ENCODE measurements around the gene ZCRB1.

ZCRB1 gene

DNA sequence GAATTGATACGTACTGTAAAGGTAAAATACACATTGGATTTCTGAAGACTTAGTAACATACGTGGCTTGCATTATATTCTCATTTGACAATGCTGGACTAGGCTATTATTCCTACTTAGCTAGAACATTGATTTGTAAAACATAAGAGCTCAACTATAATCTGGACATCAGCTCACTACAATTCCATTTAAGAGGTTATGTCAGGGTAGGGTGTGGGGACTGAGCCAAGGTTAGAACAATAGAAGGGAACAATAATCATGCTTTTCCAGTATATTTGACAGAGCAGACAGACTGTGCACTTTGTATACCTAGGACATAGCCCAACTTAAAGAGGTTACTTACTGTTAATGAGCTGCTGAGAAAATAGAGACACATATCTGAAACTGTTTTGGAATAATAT is 10.8 kb downstream of the ZCRB1 start:
- no peaks in the 10 kb centered on the region for H3K27me3 ChIP-seq (ENCODE audit: insufficient read depth, low read length)
- H2AFZ ChIP-seq (ENCODE audit: low read depth, low read length), result no peak overlapping the region
- peaks cover 40% of the 10 kb centered on the region for H3K36me3 ChIP-seq (ENCODE audit: insufficient read depth, low read length)
- H3K4me3 ChIP-seq (ENCODE audit: low read length), result no peak overlapping the region
- H3K9me3 ChIP-seq (ENCODE audit: low read length), result no peaks in the 10 kb centered on the region
- H3K4me1 ChIP-seq (ENCODE audit: insufficient read depth, low read length), result no peaks in the 10 kb centered on the region

DNA sequence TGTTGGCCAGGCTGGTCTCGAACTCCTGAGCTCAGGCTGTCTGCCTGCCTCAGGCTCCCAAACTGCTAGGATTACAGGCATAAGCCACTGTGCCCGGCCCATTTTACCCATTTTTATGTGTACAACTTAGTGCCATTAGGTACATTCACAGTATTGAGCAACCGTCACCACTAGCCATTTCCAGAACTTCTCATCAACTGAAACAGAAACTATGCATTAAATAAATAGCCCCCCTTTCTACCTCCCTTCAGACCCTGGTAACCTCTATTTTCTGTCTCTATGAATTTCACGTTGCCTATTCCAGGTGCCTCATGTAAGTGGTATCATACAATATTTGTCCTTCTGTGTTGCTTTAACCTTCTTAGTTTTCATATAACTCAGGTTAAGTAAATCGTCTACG is 15.9 kb downstream of the ZCRB1 start:
- Histone ChIP-seq H3K4me3 (ENCODE audit: low read length) (no peak overlapping the region), H3K9me3 (ENCODE audit: low read length) (no peaks in the 10 kb centered on the region), H3K36me3 (ENCODE audit: insufficient read depth, low read length) (peaks cover 15% of the 10 kb centered on the region), H3K4me1 (ENCODE audit: insufficient read depth, low read length) (no peaks in the 10 kb centered on the region), H2AFZ (ENCODE audit: low read depth, low read length) (no peak overlapping the region), H3K27me3 (ENCODE audit: insufficient read depth, low read length) (no peaks in the 10 kb centered on the region)

DNA sequence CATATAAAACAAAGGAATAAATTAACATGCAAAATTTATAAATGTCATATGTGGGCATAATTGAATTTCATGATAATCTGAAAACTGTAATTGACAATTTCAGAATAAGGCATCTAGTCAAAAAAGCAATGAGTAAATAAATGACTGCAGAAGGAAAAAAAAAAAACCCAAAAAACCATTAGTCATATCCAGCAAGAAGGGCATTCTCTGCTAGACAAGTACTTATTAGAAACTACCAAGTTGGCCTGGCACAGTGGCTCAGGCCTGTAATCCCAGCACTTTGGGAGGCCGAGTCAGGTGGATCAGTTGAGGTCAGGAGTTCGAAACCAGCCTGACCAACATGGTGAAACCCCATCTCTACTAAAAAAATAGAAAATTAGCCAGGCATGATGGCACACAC is 17.5 kb downstream of the ZCRB1 start:
- Histone ChIP-seq H3K9me3 (ENCODE audit: low read length) (no peaks in the 10 kb centered on the region), H3K27me3 (ENCODE audit: insufficient read depth, low read length) (no peaks in the 10 kb centered on the region), H3K4me1 (ENCODE audit: insufficient read depth, low read length) (no peaks in the 10 kb centered on the region), H3K36me3 (ENCODE audit: insufficient read depth, low read length) (peaks cover 7% of the 10 kb centered on the region), H2AFZ (ENCODE audit: low read depth, low read length) (no peak overlapping the region), H3K4me3 (ENCODE audit: low read length) (no peak overlapping the region)

DNA sequence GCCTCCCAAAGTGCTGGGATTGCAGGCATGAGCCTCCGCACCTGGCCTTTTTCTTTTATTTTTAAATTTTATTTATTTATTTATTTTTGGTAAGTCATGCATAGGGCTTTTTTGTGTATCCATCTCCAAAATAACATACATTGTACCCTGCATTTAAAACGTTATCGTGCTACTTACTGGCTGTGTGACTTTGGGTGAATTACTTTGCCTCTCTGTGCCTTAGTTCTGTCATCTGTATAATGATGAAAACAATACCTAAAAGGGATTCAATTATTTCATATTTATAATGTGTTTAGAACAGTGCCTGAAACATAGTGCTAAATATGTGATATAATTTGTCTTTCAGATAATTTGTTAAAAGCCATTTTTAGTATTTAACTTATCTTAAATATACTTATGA is 19.6 kb downstream of the ZCRB1 start:
- no peaks in the 10 kb centered on the region for H3K27me3 ChIP-seq (ENCODE audit: insufficient read depth, low read length)
- no peak overlapping the region for H3K4me3 ChIP-seq (ENCODE audit: low read length)
- H2AFZ ChIP-seq (ENCODE audit: low read depth, low read length), result no peak overlapping the region
- H3K36me3 ChIP-seq (ENCODE audit: insufficient read depth, low read length), result no peaks in the 10 kb centered on the region
- H3K4me1 ChIP-seq (ENCODE audit: insufficient read depth, low read length), result no peaks in the 10 kb centered on the region
- no peaks in the 10 kb centered on the region for H3K9me3 ChIP-seq (ENCODE audit: low read length)

DNA sequence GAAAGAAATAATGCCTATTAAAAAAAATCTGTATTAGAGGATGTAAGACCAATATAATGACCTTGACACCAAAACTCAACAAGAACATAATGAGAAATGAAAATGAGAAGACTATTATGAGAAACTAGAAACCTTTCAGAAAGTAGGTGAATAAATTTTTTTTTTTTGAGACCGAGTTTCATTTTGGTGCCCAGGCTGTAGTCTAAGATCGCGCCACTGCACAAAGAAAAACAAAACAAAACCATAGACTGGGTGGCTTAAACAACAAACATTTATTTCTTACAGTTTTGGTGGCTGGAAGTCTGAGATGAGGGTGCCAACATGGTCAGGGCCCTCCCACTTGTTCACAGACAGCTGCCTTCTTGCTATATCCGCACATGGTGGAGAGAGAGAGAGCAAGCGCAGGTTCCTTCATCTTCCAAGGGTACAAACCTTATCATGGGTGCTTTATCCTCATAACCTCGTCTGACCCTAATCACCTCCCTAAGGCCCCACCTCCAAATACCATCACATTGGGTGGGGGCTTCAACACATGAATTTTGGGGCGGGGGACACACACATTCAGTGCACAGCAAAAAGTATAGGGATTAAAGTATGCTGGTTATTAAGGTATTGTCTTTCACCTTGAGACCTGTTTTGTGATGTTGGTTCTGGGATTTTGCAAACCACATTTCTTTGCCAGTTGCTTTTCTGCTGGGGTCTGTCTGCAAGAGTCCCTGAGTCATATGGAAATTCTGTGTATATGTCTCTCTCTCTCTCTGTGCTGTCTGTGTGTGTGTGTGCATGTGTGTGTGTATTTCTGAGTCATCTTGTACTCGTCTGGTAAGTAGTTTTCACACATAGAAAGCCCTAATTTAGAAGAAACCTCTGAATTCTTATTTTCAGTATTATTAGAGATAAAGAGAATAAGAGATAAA is 26.2 kb downstream of the ZCRB1 start:
- Histone ChIP-seq H2AFZ (ENCODE audit: low read depth, low read length) (no peak overlapping the region), H3K36me3 (ENCODE audit: insufficient read depth, low read length) (no peaks in the 10 kb centered on the region), H3K27me3 (ENCODE audit: insufficient read depth, low read length) (no peaks in the 10 kb centered on the region), H3K4me1 (ENCODE audit: insufficient read depth, low read length) (no peaks in the 10 kb centered on the region), H3K4me3 (ENCODE audit: low read length) (no peak overlapping the region), H3K9me3 (ENCODE audit: low read length) (no peaks in the 10 kb centered on the region)

DNA sequence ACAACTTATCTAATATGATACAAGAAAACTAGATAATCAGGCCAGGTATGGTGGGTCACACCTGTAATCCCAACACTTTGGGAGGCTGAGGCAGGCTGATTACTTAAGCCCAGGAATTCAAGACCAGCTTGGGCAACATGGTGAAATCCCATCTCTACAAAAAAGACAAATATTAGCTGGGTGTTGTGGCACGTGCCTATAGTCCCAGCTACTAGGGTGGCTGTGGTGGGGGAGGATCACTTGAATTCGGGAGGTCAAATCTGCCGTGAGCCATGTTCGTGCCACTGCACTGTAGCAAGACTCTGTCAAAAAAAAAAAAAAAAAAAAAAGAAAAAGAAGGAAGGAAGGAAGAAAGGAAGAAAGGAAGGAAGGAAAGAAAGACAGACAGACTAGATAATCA is 27.0 kb downstream of the ZCRB1 start:
- no peak overlapping the region for H2AFZ ChIP-seq (ENCODE audit: low read depth, low read length)
- H3K9me3 ChIP-seq (ENCODE audit: low read length), result no peaks in the 10 kb centered on the region
- H3K4me1 ChIP-seq (ENCODE audit: insufficient read depth, low read length), result no peaks in the 10 kb centered on the region
- H3K27me3 ChIP-seq (ENCODE audit: insufficient read depth, low read length), result no peaks in the 10 kb centered on the region
- H3K4me3 ChIP-seq (ENCODE audit: low read length), result no peak overlapping the region
- H3K36me3 ChIP-seq (ENCODE audit: insufficient read depth, low read length), result no peaks in the 10 kb centered on the region

DNA sequence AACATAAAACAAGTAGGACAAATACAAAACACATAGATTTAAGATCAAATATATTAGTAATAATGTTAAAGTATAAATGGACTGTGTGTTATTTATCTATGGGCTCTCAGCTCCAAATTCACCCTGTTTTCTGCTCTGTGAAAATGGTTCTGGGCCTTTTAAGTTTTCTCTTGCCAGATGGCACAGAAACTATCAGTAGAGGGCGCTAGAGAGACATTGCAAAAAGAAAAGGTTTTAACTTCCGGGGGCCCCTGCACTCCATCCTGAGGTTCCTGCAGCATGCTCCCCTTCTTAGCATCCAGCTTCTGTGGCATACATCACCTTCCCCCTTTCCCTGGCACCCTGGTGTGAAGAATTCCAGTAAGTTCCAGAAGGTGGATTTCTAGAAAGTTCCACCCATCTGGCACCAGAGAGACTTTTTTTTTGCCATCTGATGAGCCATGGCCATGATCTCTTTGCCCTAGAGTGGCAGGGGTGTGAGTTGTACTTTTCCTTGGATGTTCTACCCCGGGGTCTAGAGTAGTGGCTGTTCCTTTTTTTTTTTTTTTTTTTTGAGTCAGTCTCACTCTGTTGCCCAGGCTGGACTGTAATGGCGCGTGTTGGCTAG is 29.3 kb downstream of the ZCRB1 start:
- Histone ChIP-seq H2AFZ (ENCODE audit: low read depth, low read length) (no peak overlapping the region), H3K36me3 (ENCODE audit: insufficient read depth, low read length) (no peaks in the 10 kb centered on the region), H3K27me3 (ENCODE audit: insufficient read depth, low read length) (no peaks in the 10 kb centered on the region), H3K9me3 (ENCODE audit: low read length) (no peaks in the 10 kb centered on the region), H3K4me3 (ENCODE audit: low read length) (no peak overlapping the region), H3K4me1 (ENCODE audit: insufficient read depth, low read length) (no peaks in the 10 kb centered on the region)

DNA sequence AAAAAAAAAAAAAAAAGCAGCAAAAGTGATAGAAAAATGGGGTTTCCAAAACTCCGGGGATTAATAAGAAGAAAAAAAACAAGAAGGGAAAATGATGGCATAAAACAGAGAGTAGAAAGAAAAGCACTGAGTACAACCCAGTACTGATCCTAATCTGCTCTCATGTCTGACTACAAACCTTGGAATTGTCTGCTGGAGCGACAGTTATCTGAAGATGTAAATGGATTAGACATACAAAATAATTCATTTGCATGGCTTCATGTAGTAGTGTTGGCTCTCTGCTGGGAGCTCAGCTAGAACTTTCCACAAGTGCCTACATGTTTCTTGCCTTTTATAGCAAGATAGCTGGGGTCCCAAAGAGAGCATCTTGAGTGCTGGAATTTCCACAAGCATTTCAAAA is 34.2 kb downstream of the ZCRB1 start:
- Histone ChIP-seq H2AFZ (ENCODE audit: low read depth, low read length) (no peak overlapping the region), H3K9me3 (ENCODE audit: low read length) (no peaks in the 10 kb centered on the region), H3K4me3 (ENCODE audit: low read length) (no peak overlapping the region), H3K36me3 (ENCODE audit: insufficient read depth, low read length) (no peaks in the 10 kb centered on the region), H3K27me3 (ENCODE audit: insufficient read depth, low read length) (no peaks in the 10 kb centered on the region), H3K4me1 (ENCODE audit: insufficient read depth, low read length) (no peaks in the 10 kb centered on the region)

DNA sequence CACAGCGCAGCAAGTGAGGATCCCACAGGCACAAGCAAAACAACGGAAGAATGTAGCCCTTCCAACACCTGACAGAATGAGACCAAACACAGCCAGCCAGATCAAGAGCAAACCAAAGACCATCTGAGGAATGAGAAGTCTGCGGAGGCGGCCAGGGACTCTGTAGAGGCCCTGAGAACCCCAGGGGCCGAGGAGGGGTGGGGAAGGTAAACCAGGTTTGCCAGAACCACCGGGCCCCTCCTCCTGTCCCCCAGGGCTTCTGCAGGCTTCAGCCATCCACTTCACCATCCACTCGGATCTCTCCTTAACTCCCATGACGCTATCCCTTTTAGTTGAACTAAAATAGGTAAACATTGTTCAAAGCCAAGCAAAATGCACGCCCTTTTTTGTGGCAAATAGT is 37.4 kb downstream of the ZCRB1 start:
- Histone ChIP-seq H3K4me3 (ENCODE audit: low read length) (no peak overlapping the region), H3K4me1 (ENCODE audit: insufficient read depth, low read length) (no peaks in the 10 kb centered on the region), H2AFZ (ENCODE audit: low read depth, low read length) (no peak overlapping the region), H3K27me3 (ENCODE audit: insufficient read depth, low read length) (no peaks in the 10 kb centered on the region), H3K36me3 (ENCODE audit: insufficient read depth, low read length) (no peaks in the 10 kb centered on the region), H3K9me3 (ENCODE audit: low read length) (no peaks in the 10 kb centered on the region)

DNA sequence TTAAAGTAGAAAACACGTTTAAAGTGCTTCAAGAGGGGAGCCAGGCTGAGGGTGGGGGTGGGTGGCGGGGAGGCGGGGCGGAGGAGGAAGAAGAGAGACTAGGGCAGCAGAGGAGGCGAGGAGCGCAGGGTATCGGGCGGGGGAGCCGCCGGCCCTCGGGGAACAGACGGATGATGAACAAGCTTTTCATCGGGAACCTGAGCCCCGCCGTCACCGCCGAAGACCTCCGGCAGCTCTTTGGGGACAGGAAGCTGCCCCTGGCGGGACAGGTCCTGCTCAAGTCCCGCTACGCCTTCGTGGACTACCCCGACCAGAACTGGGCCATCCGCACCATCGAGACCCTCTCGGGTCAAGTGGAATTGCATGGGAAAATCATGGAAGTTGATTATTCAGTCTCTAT is 39.2 kb downstream of the ZCRB1 start:
- no peak overlapping the region for H3K4me3 ChIP-seq (ENCODE audit: low read length)
- no peak overlapping the region for H2AFZ ChIP-seq (ENCODE audit: low read depth, low read length)
- no peaks in the 10 kb centered on the region for H3K27me3 ChIP-seq (ENCODE audit: insufficient read depth, low read length)
- peaks cover 4% of the 10 kb centered on the region for H3K4me1 ChIP-seq (ENCODE audit: insufficient read depth, low read length)
- no peaks in the 10 kb centered on the region for H3K9me3 ChIP-seq (ENCODE audit: low read length)
- H3K36me3 ChIP-seq (ENCODE audit: insufficient read depth, low read length), result no peaks in the 10 kb centered on the region

DNA sequence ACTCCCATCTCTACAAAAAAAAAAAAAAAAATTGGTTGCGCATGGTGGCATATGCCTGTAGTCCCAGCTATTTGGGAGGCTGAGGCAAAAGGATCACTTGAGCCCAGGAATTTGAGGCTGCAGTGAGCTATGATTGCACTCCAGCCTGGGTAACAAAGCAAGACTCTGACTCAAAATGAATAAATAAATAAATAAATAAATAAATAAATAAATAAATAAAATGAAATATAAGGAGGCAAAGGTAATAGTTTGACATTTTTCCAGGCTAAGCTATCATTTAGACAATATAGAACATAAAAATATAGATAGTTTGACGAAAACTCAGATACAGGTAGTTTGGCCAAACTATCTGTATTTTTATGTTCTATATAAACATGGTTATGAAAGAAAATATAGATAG is 40.5 kb downstream of the ZCRB1 start:
- H3K36me3 ChIP-seq (ENCODE audit: insufficient read depth, low read length), result no peaks in the 10 kb centered on the region
- H3K27me3 ChIP-seq (ENCODE audit: insufficient read depth, low read length), result no peaks in the 10 kb centered on the region
- no peak overlapping the region for H2AFZ ChIP-seq (ENCODE audit: low read depth, low read length)
- no peaks in the 10 kb centered on the region for H3K9me3 ChIP-seq (ENCODE audit: low read length)
- peaks cover 5% of the 10 kb centered on the region for H3K4me1 ChIP-seq (ENCODE audit: insufficient read depth, low read length)
- H3K4me3 ChIP-seq (ENCODE audit: low read length), result no peak overlapping the region

DNA sequence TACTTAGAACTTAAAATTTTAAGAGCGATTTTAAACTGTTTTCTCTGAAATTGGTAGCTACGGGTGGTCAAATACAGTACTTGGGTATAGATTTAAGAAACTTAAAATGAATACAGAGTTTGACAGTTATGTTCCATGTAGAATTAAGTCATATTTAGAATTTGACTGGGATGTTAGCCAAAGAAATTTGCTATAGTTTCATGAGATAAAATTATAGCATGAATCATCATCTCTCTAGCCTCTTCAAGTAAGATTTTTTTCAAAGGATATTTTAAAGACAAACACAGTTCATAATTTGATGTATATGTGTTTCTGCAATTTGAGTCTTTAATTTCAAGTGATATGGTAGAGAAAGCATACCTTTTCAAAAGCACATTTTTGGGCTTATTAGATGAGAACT is 41.0 kb downstream of the ZCRB1 start:
- no peaks in the 10 kb centered on the region for H3K9me3 ChIP-seq (ENCODE audit: low read length)
- H3K36me3 ChIP-seq (ENCODE audit: insufficient read depth, low read length), result no peaks in the 10 kb centered on the region
- H3K4me3 ChIP-seq (ENCODE audit: low read length), result no peak overlapping the region
- peaks cover 5% of the 10 kb centered on the region for H3K4me1 ChIP-seq (ENCODE audit: insufficient read depth, low read length)
- H2AFZ ChIP-seq (ENCODE audit: low read depth, low read length), result no peak overlapping the region
- no peaks in the 10 kb centered on the region for H3K27me3 ChIP-seq (ENCODE audit: insufficient read depth, low read length)

DNA sequence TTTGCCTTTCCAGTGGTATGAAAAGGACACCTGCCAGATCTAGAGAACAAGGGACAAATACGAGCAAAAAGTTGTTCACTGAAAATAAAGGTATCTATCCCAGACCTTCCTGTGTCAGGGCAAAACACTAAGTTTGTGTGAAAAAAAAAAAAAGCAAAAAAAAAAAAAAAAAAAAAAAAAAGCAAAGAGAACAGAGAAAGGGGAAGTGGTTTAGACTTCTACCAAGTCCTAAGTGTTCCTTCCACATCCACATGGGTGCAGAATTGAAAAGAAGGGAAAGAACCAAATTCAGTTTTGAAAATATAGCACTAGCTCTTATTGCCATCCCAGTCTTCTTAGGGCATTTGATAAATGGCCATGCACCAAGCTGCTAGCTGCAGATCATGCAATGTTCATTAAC is 41.7 kb downstream of the ZCRB1 start:
- H3K4me1 ChIP-seq (ENCODE audit: insufficient read depth, low read length), result peaks cover 5% of the 10 kb centered on the region
- no peaks in the 10 kb centered on the region for H3K27me3 ChIP-seq (ENCODE audit: insufficient read depth, low read length)
- no peak overlapping the region for H2AFZ ChIP-seq (ENCODE audit: low read depth, low read length)
- H3K36me3 ChIP-seq (ENCODE audit: insufficient read depth, low read length), result no peaks in the 10 kb centered on the region
- no peaks in the 10 kb centered on the region for H3K9me3 ChIP-seq (ENCODE audit: low read length)
- H3K4me3 ChIP-seq (ENCODE audit: low read length), result no peak overlapping the region

All from neuron (in vitro differentiated cells).